ENCODE measurements around the gene APOH. TPM values are rescaled to one million over a fixed set of nuclear protein-coding genes. Genes with fewer than 3 reads are reported as not detected.
A peak's percentile ranks its signal among the peaks of the same experiment; 100 is the strongest.

APOH gene, protein sequence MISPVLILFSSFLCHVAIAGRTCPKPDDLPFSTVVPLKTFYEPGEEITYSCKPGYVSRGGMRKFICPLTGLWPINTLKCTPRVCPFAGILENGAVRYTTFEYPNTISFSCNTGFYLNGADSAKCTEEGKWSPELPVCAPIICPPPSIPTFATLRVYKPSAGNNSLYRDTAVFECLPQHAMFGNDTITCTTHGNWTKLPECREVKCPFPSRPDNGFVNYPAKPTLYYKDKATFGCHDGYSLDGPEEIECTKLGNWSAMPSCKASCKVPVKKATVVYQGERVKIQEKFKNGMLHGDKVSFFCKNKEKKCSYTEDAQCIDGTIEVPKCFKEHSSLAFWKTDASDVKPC
- total RNA-seq: 1 to 10 TPM; 3.9 to 5.6 TPM
- polyA plus RNA-seq: 10 to 100 TPM in 1 of 2 donors, under 1 TPM in 1; 0.39 to 15.4 TPM
- long read RNA-seq, donor 1: 0 reads
- long read RNA-seq, donor 2, partial matches to known transcripts: 0 of 2 reads
- long read RNA-seq, donor 2, other reads (novel, unspliced or antisense): 0 of 2 reads
- long read RNA-seq, donor 3: 0 reads
- long read RNA-seq, donor 4: 0 reads
- long read RNA-seq, donor 5, partial matches to known transcripts: 0 of 1 reads
- long read RNA-seq, donor 5, other reads (novel, unspliced or antisense): 0 of 1 reads

DNA sequence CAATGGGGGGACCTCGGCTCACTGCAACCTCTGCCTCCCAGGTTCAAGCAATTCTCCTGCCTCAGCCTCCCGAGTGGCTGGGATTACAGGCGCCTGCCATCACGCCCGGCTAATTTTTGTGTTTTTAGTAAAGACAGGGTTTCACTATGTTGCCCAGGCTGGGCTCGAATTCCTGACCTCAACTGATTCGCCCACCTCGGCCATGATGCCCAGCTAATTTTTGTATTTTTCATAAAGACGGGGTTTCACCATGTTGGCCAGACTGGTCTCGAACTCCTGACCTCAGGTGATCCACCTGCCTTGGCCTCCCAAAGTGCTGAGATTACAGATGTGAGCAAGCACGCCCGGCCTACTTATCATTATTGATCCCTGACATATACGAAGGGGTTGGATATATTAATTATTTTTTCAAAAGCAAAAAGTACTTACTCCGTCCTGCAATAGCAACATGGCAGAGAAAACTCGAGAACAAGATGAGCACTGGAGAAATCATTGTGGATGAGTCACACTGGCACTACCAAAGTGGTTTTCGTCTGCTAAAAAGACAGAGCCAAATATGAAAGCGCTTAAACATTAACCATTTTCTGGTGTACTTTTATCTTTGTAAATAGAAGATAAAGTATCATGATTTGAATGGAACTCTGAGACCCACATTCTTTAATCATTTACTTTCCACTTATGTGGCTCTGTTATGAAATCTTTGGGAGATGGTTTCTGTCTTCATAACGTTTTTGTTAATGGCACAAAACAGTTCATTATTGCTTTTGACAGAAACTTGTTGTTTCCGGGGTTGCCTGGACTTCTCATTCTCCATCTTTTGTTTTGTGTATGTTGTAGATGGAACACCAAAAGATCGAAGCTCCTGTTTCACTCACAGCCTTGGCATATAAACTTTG is at the start of gene APOH:
Gene APOH, minus strand, starts transcription at position 529 of the 896 bp plus-strand sequence. Its CDS starts 36 bp downstream, at position 493.
- Histone ChIP-seq H3K27ac (ENCODE audit: low read depth in 1 of 2, low read length in 1 of 2) (no peak within 1 kb of the TSS), H3K4me1 (ENCODE audit: control insufficient read depth in 5 of 5, insufficient read depth in 5 of 5, low read length in 5 of 5) (peaks cover 0 to 12% (median 6%) of the 10 kb centered on the region in 5 donors), H3K27me3 (ENCODE audit: control insufficient read depth in 3 of 3, insufficient read depth in 3 of 3, low read length in 2 of 3) (no peaks in the 10 kb centered on the region), H3K4me3 (no peak within 1 kb of the TSS), H3K9me3 (ENCODE audit: control insufficient read depth in 4 of 4, insufficient read depth in 3 of 4, low read length in 3 of 4) (no peaks in the 10 kb centered on the region), H3K9ac (ENCODE audit: insufficient read depth in 1 of 2, low read length in 2 of 2) (no peak within 1 kb of the TSS), H3K36me3 (ENCODE audit: control insufficient read depth in 4 of 4, insufficient read depth in 4 of 4, low read length in 4 of 4) (no peaks in the 10 kb centered on the region)
- TF ChIP-seq, protein P1, sequence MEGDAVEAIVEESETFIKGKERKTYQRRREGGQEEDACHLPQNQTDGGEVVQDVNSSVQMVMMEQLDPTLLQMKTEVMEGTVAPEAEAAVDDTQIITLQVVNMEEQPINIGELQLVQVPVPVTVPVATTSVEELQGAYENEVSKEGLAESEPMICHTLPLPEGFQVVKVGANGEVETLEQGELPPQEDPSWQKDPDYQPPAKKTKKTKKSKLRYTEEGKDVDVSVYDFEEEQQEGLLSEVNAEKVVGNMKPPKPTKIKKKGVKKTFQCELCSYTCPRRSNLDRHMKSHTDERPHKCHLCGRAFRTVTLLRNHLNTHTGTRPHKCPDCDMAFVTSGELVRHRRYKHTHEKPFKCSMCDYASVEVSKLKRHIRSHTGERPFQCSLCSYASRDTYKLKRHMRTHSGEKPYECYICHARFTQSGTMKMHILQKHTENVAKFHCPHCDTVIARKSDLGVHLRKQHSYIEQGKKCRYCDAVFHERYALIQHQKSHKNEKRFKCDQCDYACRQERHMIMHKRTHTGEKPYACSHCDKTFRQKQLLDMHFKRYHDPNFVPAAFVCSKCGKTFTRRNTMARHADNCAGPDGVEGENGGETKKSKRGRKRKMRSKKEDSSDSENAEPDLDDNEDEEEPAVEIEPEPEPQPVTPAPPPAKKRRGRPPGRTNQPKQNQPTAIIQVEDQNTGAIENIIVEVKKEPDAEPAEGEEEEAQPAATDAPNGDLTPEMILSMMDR (IDR thresholded peaks at IDR 0.05; ENCODE audit: control extremely low read depth, extremely low read depth): no peak
- ATAC-seq (ENCODE audit: insufficient read depth, low FRiP score): no peak
- peak in 1 of 3 donors; percentile 38 for DNase-seq
- WGBS, 2 donors: 82 to 90% methylated on average over 20 of the region's 20 CpGs

DNA sequence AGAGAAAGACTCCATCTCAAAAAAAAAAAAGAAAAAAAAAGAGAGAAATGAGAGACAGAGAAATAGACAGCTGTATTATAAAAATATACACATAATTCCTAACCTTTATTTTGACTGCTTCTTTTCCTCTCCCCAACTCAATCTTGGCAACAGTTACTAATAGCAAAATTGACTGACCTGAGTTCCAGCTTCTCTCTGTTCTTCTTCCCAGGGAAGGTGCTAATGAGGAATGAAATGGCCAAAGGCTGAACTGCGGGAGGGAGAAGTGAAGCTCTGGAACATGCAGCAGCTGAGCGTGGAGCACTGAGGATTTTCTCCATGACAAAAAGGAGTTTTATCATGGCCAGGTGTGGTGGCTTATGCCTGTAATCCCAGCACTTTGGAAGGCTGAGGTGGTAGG is 48.0 kb upstream of the APOH start:
- 86 to 92% methylated on average over 2 of the region's 2 CpGs for WGBS, 2 donors
- no peak for ATAC-seq (ENCODE audit: insufficient read depth, low FRiP score)
- Histone ChIP-seq H3K9me3 (ENCODE audit: control insufficient read depth in 4 of 4, insufficient read depth in 3 of 4, low read length in 3 of 4) (no peaks in the 10 kb centered on the region), H3K27me3 (ENCODE audit: control insufficient read depth in 3 of 3, insufficient read depth in 3 of 3, low read length in 2 of 3) (no peaks in the 10 kb centered on the region), H3K27ac (ENCODE audit: low read depth in 1 of 2, low read length in 1 of 2) (no peak overlapping the region), H3K36me3 (ENCODE audit: control insufficient read depth in 4 of 4, insufficient read depth in 4 of 4, low read length in 4 of 4) (no peaks in the 10 kb centered on the region), H3K4me1 (ENCODE audit: control insufficient read depth in 5 of 5, insufficient read depth in 5 of 5, low read length in 5 of 5) (peaks cover 0 to 4% (median 0%) of the 10 kb centered on the region in 5 donors), H3K9ac (ENCODE audit: insufficient read depth in 1 of 2, low read length in 2 of 2) (no peak overlapping the region), H3K4me3 (no peak overlapping the region)
- TF ChIP-seq, protein P1 (IDR thresholded peaks at IDR 0.05; ENCODE audit: control extremely low read depth, extremely low read depth): no peak
- DNase-seq: peak in 2 of 3 donors; percentile 53 to 54

DNA sequence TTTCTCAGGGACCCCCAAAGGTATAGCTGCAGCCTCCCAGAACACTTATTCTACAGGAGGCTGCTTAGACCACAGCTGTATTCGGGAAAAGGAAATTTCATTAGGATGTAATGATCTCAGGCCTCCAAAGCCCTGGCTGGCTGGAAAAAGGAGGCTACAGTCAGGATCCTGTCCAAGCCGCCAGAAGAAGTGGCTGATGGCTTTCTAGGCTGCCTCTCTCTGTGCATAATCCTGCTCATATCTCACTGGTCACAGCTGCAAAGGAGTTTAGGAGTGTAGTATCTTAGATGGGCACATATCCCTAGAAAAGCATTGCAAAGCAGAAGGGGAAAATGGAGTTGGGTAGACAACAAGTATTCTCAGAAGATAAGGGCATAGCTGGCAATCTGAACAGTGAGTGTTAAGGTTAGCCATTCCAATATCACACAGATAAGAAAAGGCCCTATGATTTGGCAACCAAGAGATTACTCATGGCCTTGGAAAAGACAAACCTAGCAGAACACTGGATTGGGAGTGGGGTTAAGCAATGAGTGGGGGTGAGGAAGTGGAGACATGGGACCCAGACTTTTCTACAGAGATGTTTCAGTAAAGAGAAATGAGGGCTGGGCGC is 47.2 kb upstream of the APOH start:
- no peaks in the 10 kb centered on the region for H3K9me3 ChIP-seq (ENCODE audit: control insufficient read depth in 4 of 4, insufficient read depth in 3 of 4, low read length in 3 of 4)
- H3K9ac ChIP-seq (ENCODE audit: insufficient read depth in 1 of 2, low read length in 2 of 2): no peak overlapping the region
- 87 to 93% methylated on average over 3 of the region's 3 CpGs for WGBS, 2 donors
- H3K4me3 ChIP-seq: no peak overlapping the region
- ATAC-seq (ENCODE audit: insufficient read depth, low FRiP score): no peak
- H3K36me3 ChIP-seq (ENCODE audit: control insufficient read depth in 4 of 4, insufficient read depth in 4 of 4, low read length in 4 of 4): no peaks in the 10 kb centered on the region
- DNase-seq: peak in 1 of 3 donors; percentile 24
- H3K27me3 ChIP-seq (ENCODE audit: control insufficient read depth in 3 of 3, insufficient read depth in 3 of 3, low read length in 2 of 3): no peaks in the 10 kb centered on the region
- peaks cover 0 to 4% (median 0%) of the 10 kb centered on the region in 5 donors for H3K4me1 ChIP-seq (ENCODE audit: control insufficient read depth in 5 of 5, insufficient read depth in 5 of 5, low read length in 5 of 5)
- no peak overlapping the region for H3K27ac ChIP-seq (ENCODE audit: low read depth in 1 of 2, low read length in 1 of 2)
- TF ChIP-seq, protein P1 (IDR thresholded peaks at IDR 0.05; ENCODE audit: control extremely low read depth, extremely low read depth): no peak
